ENCODE measurements around the gene PLEKHG4B. TPM values are rescaled to one million over a fixed set of nuclear protein-coding genes. Genes with fewer than 3 reads are reported as not detected.
"Not testable (repeated sequence)": the region's sequence is repeated elsewhere in the genome, so short reads cannot be mapped to it uniquely, and the experiment has no call there.

Gene PLEKHG4B
- total RNA-seq, 1 experiment from 2014 or later: 0.06 TPM

DNA sequence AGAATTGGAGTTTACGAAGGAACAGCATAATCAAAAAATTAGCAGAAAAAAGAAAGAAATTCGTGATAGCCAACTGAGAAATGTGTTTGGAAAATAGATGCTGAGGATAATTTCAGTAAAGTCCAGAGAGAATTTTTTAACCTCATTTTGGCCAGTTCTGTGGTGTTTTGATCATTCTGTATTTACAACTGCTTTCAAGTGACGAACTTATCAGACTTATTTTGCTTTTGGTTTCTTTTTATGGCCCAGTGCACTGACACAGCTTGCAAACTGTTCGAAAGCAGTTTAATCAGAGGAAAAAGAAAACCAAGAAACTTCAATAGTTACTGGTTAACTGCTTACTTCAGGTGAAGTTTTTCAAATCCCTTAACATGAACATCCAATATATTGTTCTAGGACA is 128.0 kb downstream of the PLEKHG4B start:
- no peak for DNase-seq (ENCODE audit: low read depth)

- not testable (repeated sequence) for DNase-seq (ENCODE audit: low read depth)
These were observed 131.2 kb downstream of the PLEKHG4B start for GRCh38 chr5:222951-223715.

GRCh38 chr5:223791-224190 is 131.8 kb downstream of the PLEKHG4B start:
- no peak for DNase-seq (ENCODE audit: low read depth)

DNA sequence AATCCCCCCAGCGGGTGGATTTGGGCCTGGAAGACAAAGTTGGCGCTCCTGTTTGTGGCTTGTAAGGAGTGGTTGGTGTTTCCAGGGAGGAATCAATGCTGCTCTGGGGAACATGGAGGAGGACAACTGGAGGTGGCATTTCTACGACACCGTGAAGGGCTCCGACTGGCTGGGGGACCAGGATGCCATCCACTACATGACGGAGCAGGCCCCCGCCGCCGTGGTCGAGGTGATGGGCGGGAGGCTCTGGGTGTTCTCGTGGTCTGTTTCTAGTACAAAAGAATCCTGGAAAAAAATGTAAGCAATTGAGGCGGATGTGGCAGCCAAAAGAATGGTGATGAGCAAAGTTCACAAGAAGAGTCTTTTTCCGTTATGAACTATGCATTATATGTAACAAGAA is 133.4 kb downstream of the PLEKHG4B start:
- no peak for DNase-seq (ENCODE audit: low read depth)

GRCh38 chr5:227375-227774 is 135.4 kb downstream of the PLEKHG4B start:
- not testable (repeated sequence) for DNase-seq (ENCODE audit: low read depth)

DNA sequence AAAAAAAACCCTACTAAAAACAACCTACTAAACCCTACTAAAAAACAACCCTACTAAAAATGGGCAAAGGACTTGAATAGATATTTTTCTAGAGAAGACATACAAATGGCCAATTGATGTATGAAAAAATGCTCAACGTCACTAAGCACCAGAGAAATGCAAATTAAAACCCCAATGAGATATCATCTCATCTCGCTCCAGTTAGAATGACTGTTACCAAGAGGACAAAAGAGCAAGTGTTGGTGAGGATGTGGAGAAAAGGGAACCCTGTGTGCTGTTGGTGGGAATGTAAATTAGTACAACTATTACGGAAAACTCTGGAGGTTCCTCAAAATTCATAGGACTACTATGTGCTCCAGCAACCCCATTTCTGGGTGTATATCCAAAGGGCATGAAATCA is 136.9 kb downstream of the PLEKHG4B start:
- no peak for DNase-seq (ENCODE audit: low read depth)

- DNase-seq (ENCODE audit: low read depth): no peak
These were observed 138.7 kb downstream of the PLEKHG4B start for GRCh38 chr5:230711-231110.

DNA sequence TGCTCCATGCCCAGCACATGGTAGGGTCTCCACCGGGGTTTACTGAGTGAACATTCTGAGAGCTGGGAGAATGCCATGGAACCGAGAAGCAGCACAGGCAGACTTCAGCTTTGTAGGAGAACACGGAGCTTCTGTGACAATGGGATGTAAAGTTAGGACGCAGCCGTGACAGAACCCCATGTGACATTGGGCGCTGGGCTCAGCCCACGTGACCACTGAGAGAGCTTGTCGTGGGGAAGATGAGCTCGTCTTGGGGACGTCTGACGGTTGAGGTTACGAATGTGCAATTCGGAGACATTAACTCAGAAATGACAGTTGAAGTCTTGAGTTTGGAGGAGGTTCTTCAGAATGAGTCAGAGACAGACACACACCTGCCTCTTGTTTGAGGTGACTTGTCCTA is 139.7 kb downstream of the PLEKHG4B start:
- DNase-seq (ENCODE audit: low read depth): no peak

DNA sequence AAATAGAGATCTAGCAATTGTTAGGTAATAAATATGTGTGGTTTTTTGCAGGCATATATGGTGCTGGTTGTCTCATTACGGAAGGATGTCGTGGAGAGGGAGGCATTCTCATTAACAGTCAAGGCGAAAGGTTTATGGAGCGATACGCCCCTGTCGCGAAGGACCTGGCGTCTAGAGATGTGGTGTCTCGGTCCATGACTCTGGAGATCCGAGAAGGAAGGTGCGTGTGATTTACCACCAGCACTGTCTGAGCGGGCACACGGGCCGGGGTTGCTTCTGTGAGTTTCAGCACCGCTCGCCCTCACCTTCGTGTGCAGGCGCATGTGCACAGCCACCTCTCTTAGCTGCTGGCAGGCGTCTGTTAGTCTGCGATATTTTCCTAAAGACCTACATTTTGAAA is 141.5 kb downstream of the PLEKHG4B start:
- not testable (repeated sequence) for DNase-seq (ENCODE audit: low read depth)

GRCh38 chr5:234450-234849 is 142.5 kb downstream of the PLEKHG4B start:
- DNase-seq (ENCODE audit: low read depth): no peak

DNA sequence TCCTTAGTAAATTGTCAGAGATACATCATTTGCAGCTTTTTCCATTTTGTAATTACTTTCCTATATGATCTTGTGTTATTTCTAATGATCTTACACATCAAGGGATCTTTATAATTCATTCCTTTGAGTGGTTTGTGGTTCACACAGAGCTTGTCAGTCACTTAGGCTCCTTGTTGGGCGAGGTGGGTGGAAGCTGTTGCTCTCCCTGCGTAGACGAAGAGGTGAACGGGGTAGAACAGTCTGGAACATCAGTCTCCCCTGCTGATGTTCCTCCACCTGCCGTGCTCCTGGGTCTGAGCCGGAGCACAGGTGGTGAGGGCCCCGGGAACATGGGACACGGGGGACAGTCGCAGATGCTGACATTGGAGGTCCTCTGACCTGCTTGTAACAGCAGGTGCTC is 143.6 kb downstream of the PLEKHG4B start:
- not testable (repeated sequence) for DNase-seq (ENCODE audit: low read depth)

GRCh38 chr5:237931-238330 is 146.0 kb downstream of the PLEKHG4B start:
- not testable (repeated sequence) for DNase-seq (ENCODE audit: low read depth)

Other genes with a start within 250 kb of the PLEKHG4B start
- 0.06 TPM in 1 of 2 replicates, not detected in the other for gene LRRC14B, start 99.3 kb downstream of the PLEKHG4B start, total RNA-seq (2014; rRNA removed)
- 5.0 and 6.2 TPM in 2 replicates for gene CCDC127, start 126.0 kb downstream of the PLEKHG4B start, total RNA-seq (2014; rRNA removed)
- gene SDHA, start 126.2 kb downstream of the PLEKHG4B start, total RNA-seq (2014; rRNA removed): 72.8 and 78.4 TPM in 2 replicates
- 104 and 112 TPM in 2 replicates for gene PDCD6, start 179.5 kb downstream of the PLEKHG4B start, total RNA-seq (2014; rRNA removed)
- 43.2 and 52.0 TPM in 2 replicates for gene AHRR, start 229.5 kb downstream of the PLEKHG4B start, total RNA-seq (2014; rRNA removed)